Muscle of leg (tissue), 11 donors: ENCODE data around the gene ZBP1. TPM values are rescaled to one million over a fixed set of nuclear protein-coding genes. Genes with fewer than 3 reads are reported as not detected.

Experiments used
- DNase-seq: peaks from one replicate; pipeline ENCODE4 v3.0.0; 2013
- H3K27ac ChIP-seq: one replicate; pipeline ENCODE4 v1.5.1; 2013; ENCODE audit warnings: mild to moderate bottlenecking, low read length, control low read depth
- H3K27me3 ChIP-seq: one replicate; pipeline ENCODE4 v1.6.1; 2013; ENCODE audit warnings: low read length; ENCODE audit not compliant: control insufficient read depth, insufficient read depth
- H3K36me3 ChIP-seq: one replicate; pipeline ENCODE4 v1.6.1; 2013; ENCODE audit warnings: low read length; ENCODE audit not compliant: control insufficient read depth, insufficient read depth
- H3K4me1 ChIP-seq: one replicate; pipeline ENCODE4 v1.6.1; 2013; ENCODE audit warnings: low read length; ENCODE audit not compliant: control insufficient read depth, insufficient read depth
- H3K4me3 ChIP-seq: one replicate; pipeline ENCODE4 v1.5.1; 2013; ENCODE audit warnings: low read length, control low read depth
- H3K9me3 ChIP-seq: replicated peaks from 2 replicates; pipeline ENCODE4 v1.6.1; 2013; ENCODE audit warnings: low read depth, low read length; ENCODE audit not compliant: control insufficient read depth
- WGBS: methylation state at CpG from one replicate; pipeline ENCODE4 v1.1.5; 2013; ENCODE audit warnings: missing lambda C conversion rate; ENCODE audit not compliant: insufficient coverage; 5-methylcytosine and 5-hydroxymethylcytosine counted together
- polyA plus RNA-seq, 8 donors: library from polyadenylated mRNA; unstranded; fragments of 120-200 nt; gene quantifications; one replicate each; pipeline versions ENCODE4 v1.2.1 to v1.2.3, GENCODE V29; 2013; ENCODE audit warnings: inconsistent platforms in 1 of 8, low replicate concordance in 1 of 8; ENCODE audit not compliant: insufficient read length in 8 of 8, insufficient read depth in 1 of 8
- total RNA-seq: library from RNA; stranded (reverse); fragments of 120-200 nt; gene quantifications from one replicate; pipeline ENCODE4 v1.2.4, GENCODE V29; 2013

Gene ZBP1
- total and polyA plus RNA-seq, 9 donors, result 0.04 to 0.18 (median 0.11) TPM; not detected in 3

DNA sequence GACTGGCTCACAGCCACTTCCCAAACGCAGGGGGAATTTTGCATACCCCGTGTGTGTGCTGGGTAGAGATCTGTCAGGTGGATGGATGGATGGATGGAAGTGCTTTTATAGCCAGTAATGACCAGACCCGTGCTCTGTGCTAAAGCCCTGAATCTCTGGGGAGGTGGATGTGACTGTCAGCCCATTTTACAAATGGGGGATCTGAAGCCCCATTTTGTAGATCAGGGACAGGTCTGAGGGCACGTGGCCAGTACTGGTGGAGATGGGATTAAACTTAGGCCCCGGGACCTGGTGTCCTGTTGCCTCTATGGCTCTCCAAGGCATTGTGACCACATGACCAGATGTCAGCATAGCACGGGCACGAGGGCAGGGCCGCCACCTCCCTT lies 38.2 kb upstream of the ZBP1 start:
- DNase-seq, result peak; percentile 3
- Histone ChIP-seq H3K27me3 (no peaks in the 10 kb centered on the region), H3K4me3 (no peak overlapping the region), H3K36me3 (peaks cover 31% of the 10 kb centered on the region), H3K4me1 (peaks cover 24% of the 10 kb centered on the region), H3K27ac (no peak overlapping the region), H3K9me3 (no peaks in the 10 kb centered on the region)
- 59% methylated on average over 5 of the region's 8 CpGs for WGBS

DNA sequence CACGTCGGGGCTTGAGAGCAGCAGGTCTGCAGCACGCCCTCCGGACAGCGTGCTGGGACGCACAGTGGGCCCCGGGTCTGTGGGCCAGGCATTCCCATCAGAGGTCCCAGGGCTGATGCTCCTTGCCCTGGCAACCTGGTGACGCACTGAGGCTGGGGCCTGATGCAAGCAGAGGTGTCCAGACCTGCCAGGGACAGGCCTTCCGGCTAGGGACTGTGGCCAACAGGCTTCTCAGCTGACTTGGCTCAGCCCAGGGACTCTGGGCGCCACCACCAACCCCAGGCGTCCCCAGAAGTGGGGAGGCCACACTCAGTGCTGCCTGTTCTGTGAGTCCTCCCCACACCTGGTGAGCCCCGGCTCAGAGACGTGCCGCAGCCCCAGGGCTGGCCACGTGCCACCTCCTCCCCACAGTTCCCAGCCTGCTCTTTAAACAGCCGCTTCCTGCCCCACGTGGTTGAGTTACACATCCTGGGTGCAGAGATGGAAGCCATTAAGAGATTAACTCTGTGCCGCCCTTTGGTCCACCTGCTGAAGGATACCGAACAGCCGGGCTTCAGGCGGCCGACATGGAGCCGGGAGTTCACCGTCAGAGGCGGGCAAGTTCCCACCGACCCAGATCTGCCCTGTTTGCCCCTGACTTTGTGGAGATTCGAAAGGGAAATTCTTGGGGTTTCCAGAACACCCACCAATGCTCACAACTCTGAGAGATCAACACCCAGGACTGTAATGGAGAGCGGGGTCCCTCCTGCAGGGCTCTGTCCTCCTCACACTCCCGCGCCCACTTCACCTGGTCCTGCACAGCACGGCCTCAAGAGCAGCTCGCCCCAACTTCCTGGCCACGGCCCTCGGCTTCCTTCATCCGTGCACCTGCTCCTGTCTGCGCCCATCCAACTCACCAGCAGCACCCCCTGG lies 37.6 kb upstream of the ZBP1 start:
- Histone ChIP-seq H3K4me1 (peaks cover 20% of the 10 kb centered on the region), H3K4me3 (no peak overlapping the region), H3K27ac (no peak overlapping the region), H3K27me3 (no peaks in the 10 kb centered on the region), H3K9me3 (no peaks in the 10 kb centered on the region), H3K36me3 (peaks cover 35% of the 10 kb centered on the region)
- WGBS, result 77% methylated on average over 33 of the region's 36 CpGs
- DNase-seq, result peak; percentile 25

- H3K36me3 ChIP-seq, result peaks cover 43% of the 10 kb centered on the region
- WGBS, result 82% methylated on average over 15 of the region's 20 CpGs
- H3K9me3 ChIP-seq, result no peaks in the 10 kb centered on the region
- H3K27me3 ChIP-seq, result no peaks in the 10 kb centered on the region
- no peak overlapping the region for H3K4me3 ChIP-seq
- no peak overlapping the region for H3K27ac ChIP-seq
- DNase-seq, result peak; percentile 1
- H3K4me1 ChIP-seq, result peaks cover 19% of the 10 kb centered on the region
Measured at GRCh38 chr20:57656821-57657534, 36.8 kb upstream of the ZBP1 start.

- H3K4me1 ChIP-seq, result peaks cover 15% of the 10 kb centered on the region
- no peak overlapping the region for H3K27ac ChIP-seq
- WGBS, result 88% methylated on average over 14 of the region's 15 CpGs
- no peaks in the 10 kb centered on the region for H3K9me3 ChIP-seq
- DNase-seq, result peak; percentile 4
- peaks cover 46% of the 10 kb centered on the region for H3K36me3 ChIP-seq
- no peaks in the 10 kb centered on the region for H3K27me3 ChIP-seq
- no peak overlapping the region for H3K4me3 ChIP-seq
Measured at GRCh38 chr20:57656252-57656820, 36.1 kb upstream of the ZBP1 start.

GRCh38 chr20:57655809-57656155 lies 35.6 kb upstream of the ZBP1 start:
- H3K36me3 ChIP-seq, result peaks cover 50% of the 10 kb centered on the region
- DNase-seq, result no peak
- no peak overlapping the region for H3K27ac ChIP-seq
- no peaks in the 10 kb centered on the region for H3K27me3 ChIP-seq
- no peak overlapping the region for H3K4me3 ChIP-seq
- WGBS, result 45% methylated on average over 4 of the region's 11 CpGs
- no peaks in the 10 kb centered on the region for H3K9me3 ChIP-seq
- H3K4me1 ChIP-seq, result peaks cover 9% of the 10 kb centered on the region

GRCh38 chr20:57654998-57655808 lies 35.0 kb upstream of the ZBP1 start:
- no peak overlapping the region for H3K4me3 ChIP-seq
- H3K27me3 ChIP-seq, result no peaks in the 10 kb centered on the region
- peaks cover 52% of the 10 kb centered on the region for H3K36me3 ChIP-seq
- peak; percentile 20 for DNase-seq
- 81% methylated on average over 15 of the region's 22 CpGs for WGBS
- no peaks in the 10 kb centered on the region for H3K9me3 ChIP-seq
- H3K27ac ChIP-seq, result no peak overlapping the region
- peaks cover 7% of the 10 kb centered on the region for H3K4me1 ChIP-seq

DNA sequence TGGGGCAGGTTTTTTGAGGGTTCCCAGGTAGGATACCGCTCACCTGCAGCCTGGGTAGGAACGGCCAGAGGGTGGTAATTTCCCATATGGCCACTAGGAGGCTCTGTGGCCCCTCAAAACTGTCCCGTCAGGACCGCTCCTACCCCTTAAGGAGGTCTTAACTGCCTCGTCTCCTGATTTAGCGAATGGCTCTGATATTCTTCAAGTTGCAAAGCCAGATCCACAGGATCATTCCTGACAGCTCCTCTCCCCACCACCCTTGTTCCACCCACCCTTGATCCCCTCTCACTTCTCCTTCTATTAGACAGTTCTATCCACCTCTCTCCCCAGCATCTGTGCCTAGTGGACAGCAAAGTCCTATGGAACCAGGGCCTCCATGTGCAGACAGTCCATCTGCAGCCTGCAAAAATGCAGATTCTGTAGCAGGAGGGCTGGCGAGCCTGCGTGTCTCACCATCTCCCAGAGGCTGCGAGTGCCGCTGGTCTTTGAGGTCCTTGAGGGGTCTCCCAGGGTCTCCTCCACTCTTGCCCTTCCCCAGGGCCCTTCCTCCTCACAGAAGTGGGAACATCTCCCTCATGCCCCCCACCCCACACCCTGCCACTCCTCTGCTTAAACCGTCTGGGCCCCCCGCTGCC lies 34.3 kb upstream of the ZBP1 start:
- WGBS, result 20% methylated on average over 11 of the region's 12 CpGs
- H3K4me1 ChIP-seq, result peaks cover 7% of the 10 kb centered on the region
- no peak overlapping the region for H3K27ac ChIP-seq
- no peaks in the 10 kb centered on the region for H3K27me3 ChIP-seq
- DNase-seq, result peak; percentile 76
- H3K36me3 ChIP-seq, result peaks cover 56% of the 10 kb centered on the region
- H3K9me3 ChIP-seq, result no peaks in the 10 kb centered on the region
- no peak overlapping the region for H3K4me3 ChIP-seq

- Histone ChIP-seq H3K36me3 (peaks cover 54% of the 10 kb centered on the region), H3K4me3 (no peak overlapping the region), H3K27ac (no peak overlapping the region), H3K27me3 (no peaks in the 10 kb centered on the region), H3K4me1 (peaks cover 7% of the 10 kb centered on the region), H3K9me3 (no peaks in the 10 kb centered on the region)
- no peak for DNase-seq
- 93% methylated on average over 2 of the region's 5 CpGs for WGBS
Measured at GRCh38 chr20:57653910-57654309, 33.7 kb upstream of the ZBP1 start.

- no peaks in the 10 kb centered on the region for H3K9me3 ChIP-seq
- no peaks in the 10 kb centered on the region for H3K27me3 ChIP-seq
- DNase-seq, result no peak
- 88% methylated on average over 8 of the region's 8 CpGs for WGBS
- H3K27ac ChIP-seq, result no peak overlapping the region
- peaks cover 50% of the 10 kb centered on the region for H3K36me3 ChIP-seq
- peaks cover 7% of the 10 kb centered on the region for H3K4me1 ChIP-seq
- no peak overlapping the region for H3K4me3 ChIP-seq
Measured at GRCh38 chr20:57653546-57653900, 33.3 kb upstream of the ZBP1 start.
